ENCODE data around the gene DUSP14. TPM values are rescaled to one million over a fixed set of nuclear protein-coding genes. Genes with fewer than 3 reads are reported as not detected.
"Not testable (repeated sequence)": the region's sequence is repeated elsewhere in the genome, so short reads cannot be mapped to it uniquely, and the experiment has no call there.

Gene DUSP14
- total RNA-seq (10 to 100 TPM in 1 of 7 donors, 1 to 10 TPM in 6; 2.6 to 16.3 (median 4.4) TPM), polyA plus RNA-seq (1 to 10 TPM; 2.7 to 3.6 (median 3.4) TPM)
- long read RNA-seq, donor 1, partial matches to known transcripts: 0 of 2 reads
- long read RNA-seq, donor 1, other reads (novel, unspliced or antisense): 0 of 2 reads
- long read RNA-seq, donor 2, partial matches to known transcripts: 0 of 5 reads
- long read RNA-seq, donor 2, other reads (novel, unspliced or antisense): 0 of 5 reads

DNA sequence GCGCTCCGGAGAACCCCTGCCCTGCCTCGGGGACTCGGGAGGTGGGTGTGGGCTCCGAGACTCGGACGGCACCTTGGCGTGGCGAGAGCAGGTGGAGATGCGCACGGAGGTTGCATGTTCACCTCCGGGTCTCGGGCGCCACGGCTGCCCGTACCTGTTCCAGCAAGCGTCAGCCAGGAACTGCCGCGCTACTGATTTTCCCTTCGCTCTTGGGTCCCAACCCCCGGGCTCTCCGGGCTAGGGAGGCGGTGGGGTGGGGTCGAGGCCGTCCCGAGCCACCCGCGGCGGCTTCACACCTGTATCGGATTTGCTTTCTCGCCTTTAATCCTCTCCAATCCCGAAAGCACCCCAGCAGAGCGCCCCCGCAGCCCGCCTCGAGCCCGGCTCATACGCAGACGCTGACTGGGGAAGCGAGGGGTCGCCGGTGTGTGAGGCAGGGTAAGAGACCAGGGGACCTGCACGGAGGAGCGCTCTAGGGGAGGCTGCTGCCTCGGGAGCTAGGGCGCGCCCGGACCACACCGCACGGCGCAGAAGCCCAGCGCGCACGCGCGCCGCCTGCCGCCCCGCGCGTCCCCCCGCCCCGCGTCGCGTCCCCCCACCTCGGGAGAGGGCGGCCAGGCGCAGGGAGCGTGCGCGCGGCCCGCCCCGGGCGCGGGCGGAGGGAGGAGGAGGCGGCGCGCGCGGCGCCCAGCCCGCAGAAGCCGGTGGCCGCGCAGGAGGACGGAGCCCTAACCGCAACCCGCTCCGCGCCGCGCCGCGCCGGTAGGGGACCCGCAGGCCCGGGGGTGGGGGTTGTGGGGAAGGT lies at the start of gene DUSP14:
DUSP14 (plus strand) TSS at position 695 of the 805 bp plus-strand sequence. CDS start 22,382 bp downstream, outside the sequence.
- Histone ChIP-seq H3K36me3 (no peaks in the 10 kb centered on the region), H3K27ac (peak within 1 kb of the TSS; percentile 58 to 89 (median 80)), H3K4me1 (peaks cover 12 to 39% (median 31%) of the 10 kb centered on the region in 6 donors), H3K27me3 (replicated peaks in 1 of 7) (peaks cover 0 to 14% (median 0%) of the 10 kb centered on the region in 7 donors), H3K4me3 (peak within 1 kb of the TSS; percentile 76 to 94 (median 90)), H3K9me3 (no peaks in the 10 kb centered on the region)
- WGBS, 5 donors: 0 to 1% (median 1%) methylated on average over 24 to 100 of the region's 100 CpGs
- peak; percentile 92 for DNase-seq
- intact Hi-C loops (cut with DNase I; ENCODE audit: low total_unique reads): no loop called here
- TF ChIP-seq POLR2A (IDR thresholded peaks at IDR 0.05) (peak in 1 of 3 donors; percentile 15), POLR2AphosphoS5 (IDR thresholded peaks at IDR 0.05) (peak; percentile 74 to 78 (median 78))
- TF ChIP-seq, protein P1, sequence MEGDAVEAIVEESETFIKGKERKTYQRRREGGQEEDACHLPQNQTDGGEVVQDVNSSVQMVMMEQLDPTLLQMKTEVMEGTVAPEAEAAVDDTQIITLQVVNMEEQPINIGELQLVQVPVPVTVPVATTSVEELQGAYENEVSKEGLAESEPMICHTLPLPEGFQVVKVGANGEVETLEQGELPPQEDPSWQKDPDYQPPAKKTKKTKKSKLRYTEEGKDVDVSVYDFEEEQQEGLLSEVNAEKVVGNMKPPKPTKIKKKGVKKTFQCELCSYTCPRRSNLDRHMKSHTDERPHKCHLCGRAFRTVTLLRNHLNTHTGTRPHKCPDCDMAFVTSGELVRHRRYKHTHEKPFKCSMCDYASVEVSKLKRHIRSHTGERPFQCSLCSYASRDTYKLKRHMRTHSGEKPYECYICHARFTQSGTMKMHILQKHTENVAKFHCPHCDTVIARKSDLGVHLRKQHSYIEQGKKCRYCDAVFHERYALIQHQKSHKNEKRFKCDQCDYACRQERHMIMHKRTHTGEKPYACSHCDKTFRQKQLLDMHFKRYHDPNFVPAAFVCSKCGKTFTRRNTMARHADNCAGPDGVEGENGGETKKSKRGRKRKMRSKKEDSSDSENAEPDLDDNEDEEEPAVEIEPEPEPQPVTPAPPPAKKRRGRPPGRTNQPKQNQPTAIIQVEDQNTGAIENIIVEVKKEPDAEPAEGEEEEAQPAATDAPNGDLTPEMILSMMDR (IDR thresholded peaks at IDR 0.05 in 8 of 11, conservative IDR thresholded peaks at IDR 0.05 in 3 of 11): no peak

DNA sequence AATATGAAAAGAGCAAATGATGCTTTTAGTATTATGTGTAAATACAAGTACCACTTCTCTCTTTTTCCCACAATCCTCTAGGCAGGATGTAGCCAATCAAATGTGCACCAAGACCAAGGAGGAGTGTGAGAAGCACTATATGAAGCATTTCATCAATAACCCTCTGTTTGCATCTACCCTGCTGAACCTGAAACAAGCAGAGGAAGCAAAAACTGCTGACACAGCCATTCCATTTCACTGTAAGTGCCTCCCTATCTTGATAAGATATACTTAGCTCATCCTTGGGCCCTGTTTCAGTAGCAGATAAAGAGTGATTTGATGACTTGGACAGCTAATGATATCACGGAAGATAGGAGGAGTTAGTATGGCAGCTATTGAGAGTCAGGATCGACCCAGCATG lies 49.3 kb upstream of the DUSP14 start:
- Histone ChIP-seq H3K4me3 (no peak overlapping the region), H3K27me3 (replicated peaks in 1 of 7) (no peaks in the 10 kb centered on the region), H3K9me3 (no peaks in the 10 kb centered on the region), H3K4me1 (peaks cover 0 to 9% (median 1%) of the 10 kb centered on the region in 6 donors), H3K27ac (no peak overlapping the region), H3K36me3 (peaks cover 5 to 100% (median 63%) of the 10 kb centered on the region in 6 donors)
- 82 to 96% (median 85%) methylated on average over 2 of the region's 2 CpGs for WGBS, 5 donors
- DNase-seq: no peak
- TF ChIP-seq POLR2A (IDR thresholded peaks at IDR 0.05): no peak
- no peak for TF ChIP-seq POLR2AphosphoS5 (IDR thresholded peaks at IDR 0.05)
- TF ChIP-seq, protein P1 (IDR thresholded peaks at IDR 0.05 in 8 of 11, conservative IDR thresholded peaks at IDR 0.05 in 3 of 11): no peak
- intact Hi-C loops (cut with DNase I; ENCODE audit: low total_unique reads): no loop called here

GRCh38 chr17:37441369-37442014 lies 48.2 kb upstream of the DUSP14 start:
- H3K4me3 ChIP-seq; H3K27ac ChIP-seq; intact Hi-C loops (cut with DNase I; ENCODE audit: low total_unique reads); H3K27me3 ChIP-seq (replicated peaks in 1 of 7); H3K9me3 ChIP-seq; DNase-seq; H3K4me1 ChIP-seq: not testable (repeated sequence)
- peaks cover 5 to 100% (median 64%) of the 10 kb centered on the region in 6 donors for H3K36me3 ChIP-seq
- 82 to 89% (median 83%) methylated on average over 12 of the region's 12 CpGs for WGBS, 5 donors

DNA sequence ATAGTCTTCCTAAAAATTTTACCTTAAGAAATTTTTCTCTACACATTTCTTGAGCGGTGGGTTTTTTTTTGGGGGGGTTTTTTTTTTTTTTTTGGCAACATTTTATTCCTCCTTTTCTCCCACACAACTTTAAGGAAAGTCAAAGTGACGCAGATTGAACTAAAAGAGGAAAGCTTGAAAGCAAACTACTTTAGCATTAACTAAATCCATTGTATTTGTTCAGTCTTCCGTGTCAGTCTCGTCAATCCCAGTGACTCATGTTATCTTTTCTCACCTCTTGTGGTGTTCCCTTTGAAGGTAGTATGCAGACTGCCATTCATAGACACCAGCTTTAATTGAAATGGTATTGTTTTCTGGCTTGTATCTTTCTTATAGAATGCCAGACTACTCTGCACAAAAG lies 43.7 kb upstream of the DUSP14 start:
- no peaks in the 10 kb centered on the region for H3K27me3 ChIP-seq (replicated peaks in 1 of 7)
- no peaks in the 10 kb centered on the region for H3K9me3 ChIP-seq
- H3K4me1 ChIP-seq: peaks cover 0 to 7% (median 1%) of the 10 kb centered on the region in 6 donors
- TF ChIP-seq POLR2AphosphoS5 (IDR thresholded peaks at IDR 0.05) (no peak), POLR2A (IDR thresholded peaks at IDR 0.05) (no peak)
- TF ChIP-seq, protein P1 (IDR thresholded peaks at IDR 0.05 in 8 of 11, conservative IDR thresholded peaks at IDR 0.05 in 3 of 11): no peak
- 91 to 99% (median 96%) methylated on average over 4 of the region's 4 CpGs for WGBS, 5 donors
- DNase-seq: no peak
- no peak overlapping the region for H3K27ac ChIP-seq
- peaks cover 5 to 100% (median 61%) of the 10 kb centered on the region in 6 donors for H3K36me3 ChIP-seq
- no peak overlapping the region for H3K4me3 ChIP-seq
- intact Hi-C loops (cut with DNase I; ENCODE audit: low total_unique reads): no loop called here

Measured in spleen (tissue), 13 donors.